NB4 (cell line): ENCODE measurements around the gene SLCO2A1.

Experiments
- POLR2A ChIP-seq: IDR thresholded peaks from 2 replicates; pipeline ENCODE4 v1.6.1; 2011; ENCODE audit warnings: mild to moderate bottlenecking; ENCODE audit not compliant: insufficient read length; ENCODE audit errors: extremely low read depth
- TF ChIP-seq, protein P1 (sequence below): IDR thresholded peaks from one replicate; pipeline ENCODE4 v1.5.1; 2012; ENCODE audit warnings: low read depth, low read length
- TF ChIP-seq, protein P2 (sequence below): IDR thresholded peaks from 2 replicates; pipeline ENCODE4 v1.6.1; 2011; ENCODE audit warnings: low read depth, low read length

- TF ChIP-seq, protein P1, sequence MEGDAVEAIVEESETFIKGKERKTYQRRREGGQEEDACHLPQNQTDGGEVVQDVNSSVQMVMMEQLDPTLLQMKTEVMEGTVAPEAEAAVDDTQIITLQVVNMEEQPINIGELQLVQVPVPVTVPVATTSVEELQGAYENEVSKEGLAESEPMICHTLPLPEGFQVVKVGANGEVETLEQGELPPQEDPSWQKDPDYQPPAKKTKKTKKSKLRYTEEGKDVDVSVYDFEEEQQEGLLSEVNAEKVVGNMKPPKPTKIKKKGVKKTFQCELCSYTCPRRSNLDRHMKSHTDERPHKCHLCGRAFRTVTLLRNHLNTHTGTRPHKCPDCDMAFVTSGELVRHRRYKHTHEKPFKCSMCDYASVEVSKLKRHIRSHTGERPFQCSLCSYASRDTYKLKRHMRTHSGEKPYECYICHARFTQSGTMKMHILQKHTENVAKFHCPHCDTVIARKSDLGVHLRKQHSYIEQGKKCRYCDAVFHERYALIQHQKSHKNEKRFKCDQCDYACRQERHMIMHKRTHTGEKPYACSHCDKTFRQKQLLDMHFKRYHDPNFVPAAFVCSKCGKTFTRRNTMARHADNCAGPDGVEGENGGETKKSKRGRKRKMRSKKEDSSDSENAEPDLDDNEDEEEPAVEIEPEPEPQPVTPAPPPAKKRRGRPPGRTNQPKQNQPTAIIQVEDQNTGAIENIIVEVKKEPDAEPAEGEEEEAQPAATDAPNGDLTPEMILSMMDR = no peak
- TF ChIP-seq POLR2A = no peak
- TF ChIP-seq, protein P2, sequence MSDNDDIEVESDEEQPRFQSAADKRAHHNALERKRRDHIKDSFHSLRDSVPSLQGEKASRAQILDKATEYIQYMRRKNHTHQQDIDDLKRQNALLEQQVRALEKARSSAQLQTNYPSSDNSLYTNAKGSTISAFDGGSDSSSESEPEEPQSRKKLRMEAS = no peak
These were observed 44.5 kb upstream of the SLCO2A1 start for GRCh38 chr3:134074001-134074789.
